Mucosa of gallbladder (tissue), 1 donor: ENCODE measurements around the gene FANK1. TPM values are rescaled to one million over a fixed set of nuclear protein-coding genes. Genes with fewer than 3 reads are reported as not detected.

Experiments used
- DNase-seq: peaks from one replicate; pipeline ENCODE4 v3.0.0-alpha.2; 2020; ENCODE audit warnings: low spot score
- total RNA-seq: library from RNA; stranded (reverse); gene quantifications from one replicate; pipeline ENCODE4 v1.2.1, GENCODE V29; 2021
- donor health status: DM: no; HTN: no; CAD: no.

The FANK1 gene
- 5.3 TPM for total RNA-seq

DNA sequence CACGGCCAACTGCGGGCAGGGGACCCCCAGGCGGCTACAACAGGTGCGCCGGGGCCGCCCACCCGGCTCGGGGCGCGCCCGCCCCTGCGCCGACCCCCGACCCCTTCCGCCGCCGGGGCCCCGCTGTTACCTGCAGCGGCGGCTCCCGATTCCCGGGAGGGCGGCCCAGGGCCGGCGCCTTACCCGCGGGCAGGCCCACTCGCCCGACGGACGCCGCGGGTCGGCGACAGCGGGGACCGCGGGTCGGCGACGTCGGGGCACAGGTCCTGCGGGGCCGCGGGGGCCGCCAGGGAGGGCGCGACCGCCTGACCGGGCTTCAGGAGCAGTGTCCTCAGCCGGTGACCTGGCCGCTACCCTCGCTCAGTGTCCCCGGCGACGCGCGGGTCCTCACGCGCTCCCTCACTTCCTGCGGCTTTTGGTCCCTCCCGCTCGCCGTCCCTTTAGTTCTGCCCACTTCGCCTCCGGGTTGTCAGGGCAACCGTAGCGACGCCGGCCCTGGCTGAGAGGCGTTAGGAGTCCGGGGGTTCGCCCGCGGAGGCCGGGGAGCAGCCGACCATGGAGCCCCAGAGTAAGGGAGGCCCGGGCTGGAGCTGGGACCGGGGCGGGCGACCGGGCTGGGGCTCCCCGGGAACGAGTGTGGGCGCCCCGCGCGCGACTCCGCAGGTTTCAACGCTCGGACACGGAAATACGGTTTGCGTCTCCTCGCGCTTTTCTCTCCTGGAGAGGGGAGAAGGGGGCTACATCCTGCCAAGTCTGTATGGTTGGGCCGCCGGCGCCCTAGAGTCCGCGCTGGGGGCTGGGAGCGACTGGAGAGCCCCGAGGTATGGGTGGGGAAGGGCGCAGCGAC lies at the start of gene FANK1:
TSS of gene FANK1 (plus strand) at position 477 of the 847 bp plus-strand sequence. CDS start at position 556, 79 bp downstream.
- peak; percentile 92 for DNase-seq

DNA sequence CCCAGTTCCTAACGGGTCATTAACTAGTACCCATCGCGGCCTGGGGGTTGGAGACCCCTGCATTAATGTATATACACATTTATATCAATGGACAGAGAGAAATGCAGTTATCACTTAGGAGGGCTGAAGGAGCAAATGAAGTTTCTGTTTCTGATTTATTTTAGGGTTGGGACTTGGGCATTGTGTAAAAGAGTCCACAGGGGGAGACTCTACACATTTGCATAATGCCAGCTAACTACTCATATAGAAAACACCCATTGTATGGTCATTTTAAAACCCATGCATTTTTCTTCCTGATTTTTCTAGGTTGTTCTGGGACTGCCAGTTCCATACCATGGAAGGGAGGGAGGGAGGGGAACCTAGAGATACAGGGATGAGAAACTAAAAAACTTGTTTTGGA lies 49.5 kb upstream of the FANK1 start:
- no peak for DNase-seq

DNA sequence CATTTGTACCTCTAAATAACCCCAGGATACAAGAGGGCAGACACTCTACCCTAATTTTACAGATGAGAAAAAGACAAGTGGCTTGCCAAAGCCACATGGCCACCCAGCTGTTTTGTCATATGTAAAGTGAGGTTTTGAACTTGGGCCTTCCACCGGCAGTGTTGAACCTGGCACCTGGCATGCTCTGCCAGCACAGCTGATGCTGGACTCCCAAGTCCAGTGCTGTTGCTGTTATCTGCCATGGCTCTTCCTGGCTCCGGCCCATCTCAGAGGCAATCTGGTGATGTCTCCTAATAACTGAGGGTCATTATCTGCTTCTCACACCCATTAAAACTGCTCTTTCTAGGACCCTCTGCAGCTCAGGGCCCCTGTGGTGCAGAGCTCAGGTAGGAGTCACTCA lies 48.0 kb upstream of the FANK1 start:
- no peak for DNase-seq

GRCh38 chr10:125848857-125849256 lies 47.5 kb upstream of the FANK1 start:
- DNase-seq: no peak

DNA sequence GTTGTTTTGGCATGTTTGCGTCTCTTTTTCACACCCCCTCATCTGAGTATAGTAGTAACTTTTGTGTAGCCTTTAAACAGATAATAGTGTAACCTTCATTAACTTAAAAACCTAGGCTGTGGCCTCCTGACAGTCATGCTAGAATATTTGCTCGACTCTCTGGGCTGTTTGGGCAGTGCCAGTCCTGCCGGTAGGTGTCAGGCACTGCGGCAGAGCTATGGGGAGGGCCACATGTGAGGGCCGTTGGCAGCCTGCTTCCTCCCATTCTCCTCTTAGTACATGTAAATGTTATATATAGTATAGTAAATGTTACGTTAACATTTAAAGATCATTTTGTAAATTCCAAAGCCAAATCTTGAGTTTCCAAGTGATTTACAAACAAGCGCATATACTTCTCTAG lies 46.9 kb upstream of the FANK1 start:
- DNase-seq: no peak

- no peak for DNase-seq
Measured at GRCh38 chr10:125850766-125851731, 45.3 kb upstream of the FANK1 start.

- no peak for DNase-seq
Measured at GRCh38 chr10:125852487-125852886, 43.9 kb upstream of the FANK1 start.

GRCh38 chr10:125857185-125857760 lies 39.1 kb upstream of the FANK1 start:
- no peak for DNase-seq

DNA sequence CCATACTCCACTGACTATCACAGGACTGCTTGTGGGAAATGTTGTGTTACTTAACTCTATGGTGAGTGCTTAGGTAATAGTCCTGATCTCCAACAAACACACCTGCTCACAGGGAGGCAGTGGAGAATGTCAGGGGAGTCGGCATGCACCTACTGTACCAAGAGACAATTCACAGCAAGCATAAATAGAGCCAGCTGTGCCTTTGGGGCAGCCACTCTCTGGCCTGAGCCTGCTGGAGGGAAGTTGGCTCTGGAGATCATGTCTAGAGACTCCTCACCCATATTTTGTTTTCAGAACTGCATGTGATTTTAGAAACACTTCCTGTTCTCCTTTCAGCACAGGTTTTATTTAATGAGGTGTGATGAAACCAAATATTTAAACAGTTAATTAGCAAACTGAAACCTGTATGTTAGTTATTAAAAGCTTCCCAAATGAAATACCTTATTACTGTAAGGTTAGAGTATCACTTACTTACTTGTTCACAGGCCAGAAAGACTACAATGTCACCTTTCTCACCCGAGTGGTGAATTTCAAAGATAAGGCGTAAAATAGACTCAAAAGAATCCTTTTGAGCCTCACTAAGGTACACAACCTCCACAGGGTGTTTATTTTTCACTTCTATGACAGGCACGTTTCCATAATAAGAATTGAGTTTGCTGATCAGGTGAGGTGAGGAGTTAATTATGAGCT lies 37.1 kb upstream of the FANK1 start:
- DNase-seq: no peak

DNA sequence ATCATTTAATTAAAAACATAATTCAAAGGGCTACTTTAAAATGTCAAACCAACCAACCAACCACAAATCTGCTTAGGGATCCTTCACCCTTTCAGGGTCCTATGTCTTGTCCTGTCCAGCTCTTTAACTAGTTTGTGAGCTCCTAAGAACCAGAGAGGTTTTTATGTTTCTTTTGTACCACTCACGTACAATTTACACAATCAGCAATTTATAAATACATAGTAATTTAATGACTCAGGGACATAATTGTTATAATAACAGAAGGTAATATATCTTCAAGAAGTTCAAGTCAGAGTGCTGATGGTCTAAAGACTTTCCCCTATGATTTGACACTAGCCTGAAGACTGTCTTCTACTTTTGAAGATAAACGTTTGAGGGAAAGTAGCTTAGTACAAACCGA lies 31.2 kb upstream of the FANK1 start:
- no peak for DNase-seq

- DNase-seq: no peak
Measured at GRCh38 chr10:125866421-125867029, 29.8 kb upstream of the FANK1 start.

DNA sequence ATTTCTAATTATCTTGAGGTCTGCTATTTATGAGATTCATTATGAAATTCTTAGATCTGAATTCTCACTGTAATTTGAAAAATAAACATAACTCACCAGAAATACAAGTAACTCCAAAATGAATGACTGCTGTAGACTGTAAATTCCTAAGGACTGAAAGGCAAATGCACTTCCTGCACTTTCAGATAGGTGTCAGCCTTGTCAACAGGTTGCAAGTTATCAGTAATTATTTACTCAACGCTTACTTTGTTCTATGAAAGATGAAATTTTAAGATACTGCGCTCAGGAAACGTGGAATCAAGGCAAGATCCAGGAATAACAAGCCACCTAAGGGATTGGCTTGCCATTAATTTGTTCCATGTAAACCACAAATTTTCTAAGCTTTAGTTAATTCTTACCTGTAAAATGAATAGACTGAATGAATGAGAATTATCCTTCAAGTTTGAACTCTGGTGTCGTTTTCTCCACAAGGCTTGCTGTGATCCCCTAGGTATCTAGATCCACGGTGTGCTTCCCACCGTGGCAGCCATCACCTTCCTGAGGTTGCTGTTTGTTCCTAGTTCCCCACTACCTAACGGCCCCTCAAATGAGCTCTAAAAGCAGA lies 27.9 kb upstream of the FANK1 start:
- no peak for DNase-seq

DNA sequence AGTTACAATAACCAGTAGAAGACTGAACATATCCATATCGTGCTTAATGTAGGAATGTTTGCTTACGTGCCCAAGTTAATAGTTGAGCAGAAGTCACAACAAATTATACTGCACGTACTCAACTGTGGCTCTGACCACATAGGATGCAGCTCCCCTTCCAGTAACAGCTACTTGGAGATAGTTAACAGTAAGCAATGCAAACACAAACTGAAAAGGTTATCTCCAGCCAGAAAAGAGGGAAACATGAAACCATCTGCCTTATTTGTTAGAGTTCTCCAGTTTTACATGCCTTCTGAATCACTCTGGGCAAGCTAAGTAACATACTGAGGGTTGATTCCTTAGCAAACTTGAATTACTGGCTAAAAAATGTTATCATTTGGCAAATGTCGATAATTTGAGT lies 25.0 kb upstream of the FANK1 start:
- no peak for DNase-seq

DNA sequence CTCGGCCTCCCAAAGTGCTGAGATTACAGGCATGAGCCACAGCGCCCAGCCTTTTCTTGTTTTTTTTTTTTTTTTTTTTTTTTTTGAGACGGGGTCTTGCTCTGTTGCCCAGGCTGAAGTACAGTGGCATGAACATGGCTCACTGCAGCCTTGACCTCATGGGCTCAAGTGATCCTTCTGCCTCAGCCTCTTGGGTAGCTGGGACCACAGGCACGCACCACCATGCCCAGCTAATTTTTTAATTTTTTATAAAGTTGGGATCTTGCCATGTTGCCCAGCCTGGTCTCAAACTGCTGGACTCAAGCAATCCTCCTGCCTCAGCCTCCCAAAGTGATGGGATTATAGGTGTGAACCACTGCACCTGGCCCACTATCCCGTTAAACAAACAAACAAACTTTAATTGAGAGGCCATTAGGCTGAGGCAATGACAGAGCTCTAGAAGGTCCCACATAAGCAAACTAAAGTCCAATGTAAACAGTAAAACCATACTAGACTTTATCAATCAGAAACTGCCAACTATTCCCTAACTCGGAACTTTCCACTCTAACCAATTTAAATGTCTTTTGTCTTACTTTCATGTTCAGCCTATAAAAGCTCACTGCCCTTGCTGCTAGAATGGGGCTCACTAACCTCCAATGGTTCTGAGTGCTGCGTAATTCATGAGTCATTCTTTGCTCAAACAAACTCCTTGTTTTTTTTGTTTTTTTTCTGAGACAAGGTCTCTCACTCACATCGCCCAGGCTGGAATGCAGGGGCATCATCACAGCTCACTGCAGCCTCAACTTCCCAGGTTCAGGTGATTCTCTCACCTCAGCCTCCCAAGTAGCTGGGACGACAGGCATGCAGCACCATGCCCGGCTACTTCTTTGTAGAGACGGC lies 17.2 kb upstream of the FANK1 start:
- DNase-seq: no peak

GRCh38 chr10:125880719-125881118 lies 15.6 kb upstream of the FANK1 start:
- no peak for DNase-seq

- DNase-seq: no peak
Measured at GRCh38 chr10:125881192-125881591, 15.2 kb upstream of the FANK1 start, which contains the start of gene DHX32. Gene DHX32 (minus strand): TSS chr10:125881292. CDS start chr10:125880824, 468 bp downstream.

DNA sequence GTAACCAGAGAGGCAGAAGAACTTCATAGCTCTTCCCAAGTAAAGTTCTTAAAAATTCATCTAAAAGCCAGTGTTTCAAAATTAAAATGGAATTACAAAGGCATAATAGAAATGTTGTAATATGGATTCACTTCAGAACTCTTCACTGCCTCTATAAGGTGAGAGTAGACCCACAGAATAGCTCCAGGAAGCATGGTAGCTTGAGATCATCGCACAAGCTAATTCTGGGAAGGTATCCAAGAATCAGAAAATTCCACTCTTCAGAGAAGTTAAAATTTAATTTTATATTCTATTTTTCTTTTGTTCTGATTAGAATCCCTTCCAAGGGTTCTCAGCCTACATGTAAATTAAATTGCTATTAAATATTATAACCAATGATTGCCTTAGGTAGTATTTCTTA lies 13.8 kb upstream of the FANK1 start:
- no peak for DNase-seq

- DNase-seq: no peak
Measured at GRCh38 chr10:125883211-125883610, 13.2 kb upstream of the FANK1 start.

DNA sequence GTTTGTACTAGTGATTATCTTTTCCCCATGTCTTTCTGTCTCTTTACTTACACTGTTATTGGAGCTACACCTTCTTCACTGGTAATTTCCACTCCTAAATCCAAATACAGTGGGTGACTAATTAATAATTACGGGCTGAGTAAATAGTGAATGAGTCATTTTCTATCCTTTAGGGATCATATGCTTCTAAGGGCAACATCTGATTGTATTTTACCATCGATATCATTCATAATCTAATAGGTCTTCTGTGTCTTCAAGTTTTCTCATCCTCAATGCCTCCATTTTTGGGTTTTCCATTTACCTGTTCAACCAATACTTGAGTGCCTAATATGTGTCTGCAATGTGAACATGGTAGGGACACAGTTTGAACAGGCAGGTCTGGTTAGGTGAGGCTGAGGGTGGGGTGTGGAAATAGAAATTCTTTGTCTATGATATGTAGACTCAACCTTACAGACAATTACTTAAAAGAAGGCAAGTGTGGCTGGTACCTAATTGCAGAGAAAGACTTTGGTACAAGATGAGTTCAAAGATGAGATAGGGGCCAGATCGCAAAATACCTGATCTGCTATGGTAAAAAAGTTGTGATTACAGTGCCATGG lies 9.4 kb upstream of the FANK1 start:
- no peak for DNase-seq
